KOPT-K1 (cell line): ENCODE results near the gene LCE1E.

ENCODE experiments used
- H3K27ac ChIP-seq: fragments of 200-600 bp; sonication (generic); 2 replicates; pipeline ENCODE4 v1.5.1; 2016; ENCODE audit warnings: antibody characterized with exemption, mild to moderate bottlenecking, low read depth, low read length; ENCODE audit not compliant: poor library complexity, severe bottlenecking
- H3K36me3 ChIP-seq: fragments of 200-600 bp; sonication (generic); 2 replicates; pipeline ENCODE4 v1.5.1; 2017; ENCODE audit warnings: antibody characterized with exemption, mild to moderate bottlenecking, low read length, moderate library complexity; ENCODE audit not compliant: insufficient read depth
- H3K9me3 ChIP-seq: fragments of 200-600 bp; sonication (generic); 2 replicates; pipeline ENCODE4 v1.5.1; 2017; ENCODE audit warnings: antibody characterized with exemption, low read length, mild to moderate bottlenecking; ENCODE audit not compliant: insufficient read depth, poor library complexity, severe bottlenecking

The LCE1E gene

DNA sequence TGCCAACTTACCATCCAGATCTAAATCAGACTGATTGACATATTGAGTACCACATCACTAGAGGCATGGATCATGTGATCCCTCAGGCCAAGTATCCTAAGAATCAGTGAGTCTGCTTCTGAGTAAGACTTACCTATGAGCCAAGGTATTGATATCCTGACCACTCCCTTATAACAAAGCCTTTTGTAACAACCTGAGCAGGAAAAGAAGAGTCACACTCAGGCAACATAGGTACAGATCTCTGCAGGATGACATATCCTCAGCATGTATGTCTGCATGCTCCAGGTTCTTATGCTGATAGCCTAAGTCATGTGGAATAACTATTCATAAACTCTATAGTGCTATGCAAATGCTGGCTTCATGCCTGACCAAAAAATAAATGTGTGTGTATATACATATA is 38.9 kb downstream of the LCE1E start:
- H3K36me3 ChIP-seq = no peaks in the 10 kb centered on the region
- H3K9me3 ChIP-seq = no peaks in the 10 kb centered on the region
- no peak overlapping the region for H3K27ac ChIP-seq

DNA sequence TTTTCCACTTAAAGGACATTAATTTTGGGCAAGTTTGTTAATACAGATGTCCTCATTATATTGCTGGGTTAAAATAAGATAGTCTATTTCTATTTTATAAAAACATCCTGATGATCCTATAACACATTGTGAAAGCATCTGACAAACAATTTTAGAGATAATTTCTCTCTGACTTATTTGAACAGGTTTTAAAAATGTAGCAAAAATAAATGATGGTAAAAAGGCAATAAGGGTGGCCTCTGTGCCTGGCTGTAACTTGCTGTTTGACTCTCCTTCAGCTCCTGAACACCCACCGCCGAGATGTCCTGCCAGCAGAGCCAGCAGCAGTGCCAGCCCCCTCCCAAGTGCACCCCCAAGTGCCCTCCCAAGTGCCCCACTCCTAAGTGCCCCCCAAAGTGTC is 41.1 kb downstream of the LCE1E start, which contains the start of gene LCE1A:
LCE1A (plus strand) TSS at position 301 of the 400 bp plus-strand sequence; CDS start at position 301, 0 bp downstream.
- Histone ChIP-seq H3K9me3 (no peaks in the 10 kb centered on the region), H3K27ac (no peak within 1 kb of the TSS), H3K36me3 (no peaks in the 10 kb centered on the region)

DNA sequence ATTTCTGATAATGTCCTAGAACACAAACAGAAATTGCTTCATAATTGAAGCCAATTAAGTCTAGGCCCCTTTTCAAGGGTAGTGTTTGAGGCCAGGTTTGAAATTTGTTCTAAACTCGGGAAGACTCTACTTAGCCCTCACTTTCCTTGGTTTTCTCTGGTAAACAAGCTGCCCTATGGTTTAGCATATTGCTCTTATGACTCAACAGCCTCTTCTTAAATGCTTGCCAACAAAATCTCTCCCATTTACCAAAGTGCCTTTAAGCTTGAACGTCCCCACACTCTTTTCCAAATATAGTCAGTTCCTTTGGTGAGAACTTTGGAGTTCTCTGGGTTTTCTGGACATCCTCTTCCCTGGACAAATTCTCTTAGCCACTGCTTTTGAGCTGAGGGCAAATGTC is 50.8 kb downstream of the LCE1E start:
- Histone ChIP-seq H3K36me3 (no peaks in the 10 kb centered on the region), H3K9me3 (no peaks in the 10 kb centered on the region), H3K27ac (no peak overlapping the region)
